ENCODE results near the gene PCYT2. TPM values are rescaled to one million over a fixed set of nuclear protein-coding genes. Genes with fewer than 3 reads are reported as not detected.
A peak's percentile ranks its signal among the peaks of the same experiment; 100 is the strongest.

PCYT2 gene
- total RNA-seq, 1 experiment from 2014 or later, result 55.4 TPM

- H3K27me3 ChIP-seq (replicated peaks; ENCODE audit: insufficient read depth, low read depth, low read length, poor library complexity), result no peaks in the 10 kb centered on the region
- ChIA-PET POLR2A (ENCODE audit: low non-redundant PET) (no interaction called here), CTCF (no interaction called here)
- no peaks in the 10 kb centered on the region for H3K9me3 ChIP-seq (ENCODE audit: low read depth, low read length, poor library complexity, severe bottlenecking)
- peak within 1 kb of the TSS; percentile 40 for H3K4me3 ChIP-seq (ENCODE audit: low read depth, low read length, poor library complexity, severe bottlenecking)
- peaks cover 11% of the 10 kb centered on the region for H3K4me1 ChIP-seq (ENCODE audit: insufficient read depth, low read length, poor library complexity, severe bottlenecking)
- H3K27ac ChIP-seq (ENCODE audit: low read depth, low read length, poor library complexity, severe bottlenecking), result peak within 1 kb of the TSS; percentile 42
- no TSS peak for BruUV-seq (replicated peaks)
- TF ChIP-seq EZH2 (IDR thresholded peaks at IDR 0.05; ENCODE audit: borderline replicate concordance, low read depth, low read length, poor library complexity, severe bottlenecking), result no peak
- TF ChIP-seq, protein P1, sequence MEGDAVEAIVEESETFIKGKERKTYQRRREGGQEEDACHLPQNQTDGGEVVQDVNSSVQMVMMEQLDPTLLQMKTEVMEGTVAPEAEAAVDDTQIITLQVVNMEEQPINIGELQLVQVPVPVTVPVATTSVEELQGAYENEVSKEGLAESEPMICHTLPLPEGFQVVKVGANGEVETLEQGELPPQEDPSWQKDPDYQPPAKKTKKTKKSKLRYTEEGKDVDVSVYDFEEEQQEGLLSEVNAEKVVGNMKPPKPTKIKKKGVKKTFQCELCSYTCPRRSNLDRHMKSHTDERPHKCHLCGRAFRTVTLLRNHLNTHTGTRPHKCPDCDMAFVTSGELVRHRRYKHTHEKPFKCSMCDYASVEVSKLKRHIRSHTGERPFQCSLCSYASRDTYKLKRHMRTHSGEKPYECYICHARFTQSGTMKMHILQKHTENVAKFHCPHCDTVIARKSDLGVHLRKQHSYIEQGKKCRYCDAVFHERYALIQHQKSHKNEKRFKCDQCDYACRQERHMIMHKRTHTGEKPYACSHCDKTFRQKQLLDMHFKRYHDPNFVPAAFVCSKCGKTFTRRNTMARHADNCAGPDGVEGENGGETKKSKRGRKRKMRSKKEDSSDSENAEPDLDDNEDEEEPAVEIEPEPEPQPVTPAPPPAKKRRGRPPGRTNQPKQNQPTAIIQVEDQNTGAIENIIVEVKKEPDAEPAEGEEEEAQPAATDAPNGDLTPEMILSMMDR (conservative IDR thresholded peaks at IDR 0.05; ENCODE audit: low read depth, low read length), result no peak
- intact Hi-C loops (cut with micrococcal nuclease; ENCODE audit: unreplicated experiment), result no loop called here
- DNase-seq (ENCODE audit: low spot score), result peak; percentile 57
- peaks cover 21% of the 10 kb centered on the region for H3K36me3 ChIP-seq (ENCODE audit: insufficient read depth, low read length, poor library complexity, severe bottlenecking)
Measured at GRCh38 chr17:81902023-81902652, 9.1 kb downstream of the PCYT2 start, which contains the start of gene NPB. Gene NPB, plus strand, starts transcription at chr17:81902238. Its CDS starts 40 bp downstream, at chr17:81902278.

DNA sequence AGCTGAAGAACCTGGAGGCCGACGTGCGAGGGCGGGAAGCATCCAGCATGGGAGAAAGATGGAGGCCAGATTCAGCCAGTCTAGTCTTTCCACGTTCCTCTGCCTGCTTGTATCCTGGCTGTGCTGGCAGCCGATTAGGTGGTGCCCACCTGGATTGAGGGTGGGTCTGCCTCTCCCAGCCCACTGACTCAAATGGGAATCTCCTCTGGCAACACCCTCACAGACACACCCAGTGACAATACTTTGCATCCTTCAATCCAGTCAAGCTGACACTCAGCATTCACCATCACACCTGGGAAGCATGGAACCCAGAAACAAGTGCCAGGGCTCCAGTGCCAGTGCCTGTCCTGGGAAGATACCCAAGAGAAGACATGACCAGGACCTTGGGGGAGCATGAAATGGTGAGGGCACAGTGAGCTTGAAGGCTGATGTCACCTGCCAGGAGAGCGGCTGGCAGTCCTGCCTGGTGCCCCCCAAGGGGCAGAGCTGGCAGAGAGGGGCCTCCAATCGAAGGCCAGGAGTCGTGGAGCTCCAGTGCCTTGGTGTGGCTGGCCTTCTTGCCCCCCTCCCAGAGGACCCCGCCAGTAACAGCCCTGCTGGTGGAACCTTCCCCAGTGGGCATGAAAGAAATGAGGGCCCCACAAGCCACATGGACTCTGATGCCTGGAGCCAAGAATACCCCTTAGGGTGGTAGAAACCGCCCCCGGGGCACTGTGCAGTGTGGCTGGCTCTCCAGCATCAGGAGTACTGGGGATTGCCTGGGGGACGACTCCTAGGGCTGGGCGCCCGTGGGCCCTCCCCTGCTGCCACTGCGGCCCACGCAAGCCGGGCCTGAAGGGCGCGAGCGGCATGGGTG, 9.8 kb downstream of the PCYT2 start:
- no peaks in the 10 kb centered on the region for H3K27me3 ChIP-seq (replicated peaks; ENCODE audit: insufficient read depth, low read depth, low read length, poor library complexity)
- TF ChIP-seq, protein P1 (conservative IDR thresholded peaks at IDR 0.05; ENCODE audit: low read depth, low read length), result no peak
- no peak for TF ChIP-seq EZH2 (IDR thresholded peaks at IDR 0.05; ENCODE audit: borderline replicate concordance, low read depth, low read length, poor library complexity, severe bottlenecking)
- H3K36me3 ChIP-seq (ENCODE audit: insufficient read depth, low read length, poor library complexity, severe bottlenecking), result peaks cover 20% of the 10 kb centered on the region
- intact Hi-C loops (cut with micrococcal nuclease; ENCODE audit: unreplicated experiment), result no loop called here
- H3K4me3 ChIP-seq (ENCODE audit: low read depth, low read length, poor library complexity, severe bottlenecking), result peak overlapping the region; percentile 40
- H3K4me1 ChIP-seq (ENCODE audit: insufficient read depth, low read length, poor library complexity, severe bottlenecking), result peaks cover 11% of the 10 kb centered on the region
- ChIA-PET CTCF (no interaction called here), POLR2A (ENCODE audit: low non-redundant PET) (no interaction called here)
- DNase-seq (ENCODE audit: low spot score), result no peak
- H3K27ac ChIP-seq (ENCODE audit: low read depth, low read length, poor library complexity, severe bottlenecking), result peak overlapping the region; percentile 16
- H3K9me3 ChIP-seq (ENCODE audit: low read depth, low read length, poor library complexity, severe bottlenecking), result no peaks in the 10 kb centered on the region
- BruUV-seq (replicated peaks), result no TSS peak

DNA sequence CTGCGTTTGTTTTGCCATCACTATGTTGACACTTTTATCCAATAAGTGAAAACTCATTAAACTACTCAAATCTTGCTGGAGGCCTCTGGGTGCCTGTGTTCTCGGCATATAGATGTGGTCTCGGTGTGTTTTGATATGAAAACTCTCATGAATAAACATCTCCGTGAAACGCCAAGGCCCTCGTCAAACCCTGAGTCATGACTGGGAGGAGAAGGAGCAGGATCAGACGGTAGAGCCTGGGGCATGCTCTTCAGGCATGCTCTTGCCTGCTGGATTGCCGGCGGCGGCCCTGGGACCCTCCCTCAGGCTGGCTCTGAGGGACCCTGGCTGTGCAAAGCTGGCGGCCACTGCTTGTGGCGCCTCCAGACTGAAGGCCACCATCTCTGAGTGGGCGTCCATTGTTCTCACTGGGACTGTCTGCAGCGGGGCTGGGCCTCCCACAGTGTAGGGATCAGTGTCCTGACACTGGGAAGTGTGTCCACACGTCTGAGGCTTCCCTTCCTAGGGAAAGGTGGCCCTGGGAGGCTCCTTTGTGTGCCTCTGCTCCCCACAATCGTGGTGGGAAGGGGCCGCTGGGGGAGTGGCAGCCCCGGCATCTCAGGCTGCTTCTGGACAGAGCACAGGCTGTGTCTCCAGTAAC, 10.9 kb downstream of the PCYT2 start:
- intact Hi-C loops (cut with micrococcal nuclease; ENCODE audit: unreplicated experiment), result no loop called here
- Histone ChIP-seq H3K27ac (ENCODE audit: low read depth, low read length, poor library complexity, severe bottlenecking) (no peak overlapping the region), H3K4me1 (ENCODE audit: insufficient read depth, low read length, poor library complexity, severe bottlenecking) (peaks cover 11% of the 10 kb centered on the region), H3K9me3 (ENCODE audit: low read depth, low read length, poor library complexity, severe bottlenecking) (no peaks in the 10 kb centered on the region), H3K36me3 (ENCODE audit: insufficient read depth, low read length, poor library complexity, severe bottlenecking) (peaks cover 19% of the 10 kb centered on the region), H3K27me3 (replicated peaks; ENCODE audit: insufficient read depth, low read depth, low read length, poor library complexity) (no peaks in the 10 kb centered on the region), H3K4me3 (ENCODE audit: low read depth, low read length, poor library complexity, severe bottlenecking) (no peak overlapping the region)
- CTCF ChIA-PET, result no interaction called here
- no peak for DNase-seq (ENCODE audit: low spot score)
- no TSS peak for BruUV-seq (replicated peaks)
- no peak for TF ChIP-seq EZH2 (IDR thresholded peaks at IDR 0.05; ENCODE audit: borderline replicate concordance, low read depth, low read length, poor library complexity, severe bottlenecking)
- TF ChIP-seq, protein P1 (conservative IDR thresholded peaks at IDR 0.05; ENCODE audit: low read depth, low read length), result no peak
- POLR2A ChIA-PET (ENCODE audit: low non-redundant PET), result no interaction called here
